Activated CD4-positive, alpha-beta T cell treated with anti-CD3 and anti-CD28 coated beads, Interleukin-2, amount 50 U/mL, for 48 hours (primary cell): ENCODE data around the gene PIWIL4.
"Not testable (repeated sequence)": the region's sequence is repeated elsewhere in the genome, so short reads cannot be mapped to it uniquely, and the experiment has no call there.

Experiments used
- DNase-seq, 2 experiments: peaks; one replicate each; pipeline ENCODE4 v3.0.0-alpha.2; 2020

Gene PIWIL4

DNA sequence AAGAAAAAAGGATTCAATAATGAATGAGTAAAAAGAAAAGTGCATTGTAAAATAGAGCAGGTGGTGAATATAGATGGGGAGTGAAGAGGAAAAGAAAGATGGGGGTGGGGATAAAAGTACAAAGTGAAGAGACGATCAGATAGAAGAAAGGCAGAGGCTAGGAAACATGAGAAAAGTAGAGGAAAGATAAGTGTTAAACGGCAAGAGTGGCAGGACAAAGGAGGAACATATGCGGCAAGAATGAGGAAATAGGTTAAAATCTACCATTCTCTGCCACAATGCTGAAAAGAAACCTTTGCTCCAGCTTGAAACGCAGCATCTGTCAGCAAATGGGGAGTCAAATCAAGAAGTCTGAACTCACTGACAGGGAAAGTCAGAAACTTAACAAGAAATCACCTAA lies 16.7 kb upstream of the PIWIL4 start:
- DNase-seq: no peak

GRCh38 chr11:94553938-94554337 lies 13.2 kb upstream of the PIWIL4 start:
- no peak for DNase-seq

- not testable (repeated sequence) for DNase-seq
These were observed 11.3 kb upstream of the PIWIL4 start for GRCh38 chr11:94555752-94556329.

DNA sequence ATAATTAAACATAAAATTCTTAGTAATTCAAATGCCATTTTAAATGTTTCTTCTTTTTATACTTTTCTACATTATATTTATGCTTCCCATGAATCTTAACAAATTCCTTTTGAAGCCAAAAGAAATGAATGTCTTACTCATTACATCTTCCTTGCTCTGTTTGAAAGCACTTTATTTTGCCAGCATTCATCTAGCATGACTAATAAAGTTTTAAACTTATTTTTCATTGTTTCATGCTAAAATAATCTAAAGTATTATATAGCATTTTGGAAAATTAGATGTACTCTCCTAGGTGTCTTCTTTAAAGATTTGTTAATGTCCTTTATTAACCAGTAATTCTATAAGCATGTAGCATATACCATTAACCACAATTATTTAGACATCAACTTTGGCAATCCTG lies 9.7 kb upstream of the PIWIL4 start:
- no peak for DNase-seq

GRCh38 chr11:94557992-94558391 lies 9.2 kb upstream of the PIWIL4 start:
- no peak for DNase-seq

DNA sequence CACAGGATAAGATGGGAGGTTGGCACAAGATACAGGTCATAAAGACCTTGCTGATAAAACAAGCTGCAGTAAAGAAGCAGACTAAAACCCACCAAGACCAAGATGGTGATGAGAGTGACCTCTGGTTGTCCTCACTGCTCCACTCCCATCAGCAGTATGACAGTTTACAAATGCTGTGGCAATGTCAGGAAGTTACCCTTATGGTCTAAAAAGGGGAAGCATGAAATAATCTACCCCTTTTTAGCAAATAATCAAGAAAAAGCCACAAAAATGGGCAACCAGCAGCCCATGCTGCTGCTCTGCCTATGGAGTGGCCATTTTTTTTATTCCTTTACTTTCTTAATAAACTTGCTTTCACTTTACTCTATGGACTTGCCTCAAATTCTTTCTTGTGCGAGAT lies 8.7 kb upstream of the PIWIL4 start:
- DNase-seq: no peak

- DNase-seq: no peak
These were observed 8.2 kb upstream of the PIWIL4 start for GRCh38 chr11:94558932-94559331.

GRCh38 chr11:94559361-94559760 lies 7.8 kb upstream of the PIWIL4 start:
- no peak for DNase-seq

GRCh38 chr11:94560834-94561233 lies 6.3 kb upstream of the PIWIL4 start:
- no peak for DNase-seq

GRCh38 chr11:94563176-94563847 lies 3.9 kb upstream of the PIWIL4 start:
- DNase-seq: no peak

GRCh38 chr11:94563848-94564467 lies 3.2 kb upstream of the PIWIL4 start:
- no peak for DNase-seq

- no peak for DNase-seq
These were observed 1.0 kb downstream of the PIWIL4 start for GRCh38 chr11:94568200-94568599.

GRCh38 chr11:94568717-94569116 lies 1.5 kb downstream of the PIWIL4 start:
- no peak for DNase-seq

- DNase-seq: not testable (repeated sequence)
These were observed 5.8 kb downstream of the PIWIL4 start for GRCh38 chr11:94572975-94573374.

- DNase-seq: no peak
These were observed 7.2 kb downstream of the PIWIL4 start for GRCh38 chr11:94574193-94574961.

- DNase-seq: no peak
These were observed 9.1 kb downstream of the PIWIL4 start for GRCh38 chr11:94576306-94576705.

DNA sequence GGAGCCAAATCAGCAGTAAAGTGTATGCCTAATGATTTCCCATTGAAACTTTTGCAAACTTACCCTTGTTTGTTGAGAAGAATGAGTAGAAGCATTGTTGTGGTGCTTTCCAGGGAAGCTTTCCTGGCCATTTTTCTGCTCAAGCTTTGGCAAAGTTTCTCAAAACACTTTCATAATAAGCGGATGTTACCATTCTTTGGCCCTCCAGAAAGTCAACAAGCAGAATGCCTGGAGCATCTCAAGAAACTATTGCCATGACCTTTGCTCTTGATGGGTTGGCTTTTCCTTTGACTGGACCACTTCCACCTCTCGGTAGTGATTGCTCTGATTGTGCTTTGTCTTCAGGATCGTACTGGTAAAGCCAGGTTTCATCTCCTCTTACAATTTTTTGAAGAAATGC lies 10.7 kb downstream of the PIWIL4 start:
- DNase-seq: no peak

GRCh38 chr11:94581926-94582325 lies 14.8 kb downstream of the PIWIL4 start:
- DNase-seq: no peak

GRCh38 chr11:94583213-94583865 lies 16.2 kb downstream of the PIWIL4 start:
- DNase-seq: no peak

DNA sequence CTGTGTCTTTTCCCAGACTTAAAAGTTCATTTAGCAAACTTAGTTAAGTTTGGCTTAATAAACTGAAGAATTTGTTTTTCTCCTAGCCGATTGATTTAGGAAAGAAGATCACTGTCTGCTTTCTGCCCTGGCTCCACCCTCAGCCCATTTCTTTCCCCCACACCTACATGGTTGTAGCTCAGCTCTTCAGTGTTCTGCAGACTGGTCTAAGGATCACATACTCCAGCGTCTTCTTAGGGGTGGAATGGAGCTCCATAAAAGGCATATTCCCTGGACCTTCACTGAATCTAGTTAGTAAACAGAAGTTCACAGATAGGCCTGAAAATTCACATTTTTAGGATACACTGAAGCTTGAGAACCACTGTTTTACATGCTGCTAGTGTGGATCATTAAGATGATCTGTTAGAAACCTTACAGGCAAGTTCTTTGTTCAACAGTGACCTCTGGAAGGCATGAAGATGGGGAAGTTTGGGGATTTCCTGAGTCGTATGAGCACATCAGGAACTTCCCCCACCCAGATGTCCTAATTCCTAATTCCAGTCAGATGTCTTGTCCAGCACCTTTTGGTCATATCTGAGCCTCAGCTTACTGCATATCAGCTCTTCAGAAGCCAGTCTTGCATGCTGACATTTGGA lies 16.8 kb downstream of the PIWIL4 start:
- no peak for DNase-seq

- DNase-seq: no peak
These were observed 17.8 kb downstream of the PIWIL4 start for GRCh38 chr11:94584978-94585377.

DNA sequence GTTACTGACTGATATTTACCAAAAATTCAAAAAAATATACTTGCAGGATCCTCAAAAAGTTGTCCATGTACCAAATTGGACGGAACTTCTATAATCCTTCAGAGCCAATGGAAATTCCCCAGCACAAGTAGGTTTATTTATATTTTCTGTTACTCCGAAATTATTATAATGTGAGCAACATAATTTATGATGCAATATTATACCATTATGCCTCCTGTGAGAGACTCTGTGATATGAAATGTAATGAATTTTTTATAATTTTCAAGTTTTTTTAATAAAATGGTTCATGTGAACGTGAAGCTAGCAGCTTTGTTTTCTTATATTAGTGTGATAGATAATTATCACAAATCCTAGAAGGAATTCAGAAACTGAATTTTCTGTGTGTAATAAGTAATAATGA lies 18.2 kb downstream of the PIWIL4 start:
- DNase-seq: no peak

- DNase-seq: no peak
These were observed 19.4 kb downstream of the PIWIL4 start for GRCh38 chr11:94586546-94586945.
